ENCODE data around the gene CD101. TPM values are rescaled to one million over a fixed set of nuclear protein-coding genes. Genes with fewer than 3 reads are reported as not detected.
A peak's percentile ranks its signal among the peaks of the same experiment; 100 is the strongest.

Gene CD101
- total RNA-seq, 1 donor from 2014 or later: 0.53 TPM

- TF ChIP-seq CTCF (IDR thresholded peaks at IDR 0.05; ENCODE audit: insufficient read depth, low read length, severe bottlenecking): no peak
- no peaks in the 10 kb centered on the region for H3K27me3 ChIP-seq (ENCODE audit: control insufficient read depth, insufficient read depth, low read length)
- DNase-seq (ENCODE audit: low read depth) (no peak), FAIRE-seq (no peak)
- peaks cover 28% of the 10 kb centered on the region for H3K36me3 ChIP-seq (ENCODE audit: control insufficient read depth, insufficient read depth, low read length)
- no peak overlapping the region for H3K4me3 ChIP-seq (ENCODE audit: low read depth, low read length)
Observed at GRCh38 chr1:116958110-116958509, 43.5 kb upstream of the CD101 start.

- DNase-seq (ENCODE audit: low read depth): no peak
- Histone ChIP-seq H3K4me3 (ENCODE audit: low read depth, low read length) (no peak overlapping the region), H3K27me3 (ENCODE audit: control insufficient read depth, insufficient read depth, low read length) (no peaks in the 10 kb centered on the region), H3K36me3 (ENCODE audit: control insufficient read depth, insufficient read depth, low read length) (peaks cover 28% of the 10 kb centered on the region)
- peak; percentile 52 for FAIRE-seq
- no peak for TF ChIP-seq CTCF (IDR thresholded peaks at IDR 0.05; ENCODE audit: insufficient read depth, low read length, severe bottlenecking)
Observed at GRCh38 chr1:116958977-116959376, 42.6 kb upstream of the CD101 start.

GRCh38 chr1:116961606-116962005 is 40.0 kb upstream of the CD101 start:
- peaks cover 31% of the 10 kb centered on the region for H3K36me3 ChIP-seq (ENCODE audit: control insufficient read depth, insufficient read depth, low read length)
- no peak for TF ChIP-seq CTCF (IDR thresholded peaks at IDR 0.05; ENCODE audit: insufficient read depth, low read length, severe bottlenecking)
- no peak overlapping the region for H3K4me3 ChIP-seq (ENCODE audit: low read depth, low read length)
- FAIRE-seq (no peak), DNase-seq (ENCODE audit: low read depth) (no peak)
- no peaks in the 10 kb centered on the region for H3K27me3 ChIP-seq (ENCODE audit: control insufficient read depth, insufficient read depth, low read length)

GRCh38 chr1:116962987-116963639 is 38.4 kb upstream of the CD101 start:
- Histone ChIP-seq H3K4me3 (ENCODE audit: low read depth, low read length) (no peak overlapping the region), H3K36me3 (ENCODE audit: control insufficient read depth, insufficient read depth, low read length) (peaks cover 30% of the 10 kb centered on the region), H3K27me3 (ENCODE audit: control insufficient read depth, insufficient read depth, low read length) (no peaks in the 10 kb centered on the region)
- FAIRE-seq (no peak), DNase-seq (ENCODE audit: low read depth) (no peak)
- no peak for TF ChIP-seq CTCF (IDR thresholded peaks at IDR 0.05; ENCODE audit: insufficient read depth, low read length, severe bottlenecking)

- peaks cover 19% of the 10 kb centered on the region for H3K36me3 ChIP-seq (ENCODE audit: control insufficient read depth, insufficient read depth, low read length)
- H3K27me3 ChIP-seq (ENCODE audit: control insufficient read depth, insufficient read depth, low read length): no peaks in the 10 kb centered on the region
- no peak overlapping the region for H3K4me3 ChIP-seq (ENCODE audit: low read depth, low read length)
- TF ChIP-seq CTCF (IDR thresholded peaks at IDR 0.05; ENCODE audit: insufficient read depth, low read length, severe bottlenecking): no peak
- no peak for FAIRE-seq
- no peak for DNase-seq (ENCODE audit: low read depth)
Observed at GRCh38 chr1:116966791-116967190, 34.8 kb upstream of the CD101 start.

GRCh38 chr1:116968724-116969123 is 32.8 kb upstream of the CD101 start:
- no peak overlapping the region for H3K4me3 ChIP-seq (ENCODE audit: low read depth, low read length)
- no peak for TF ChIP-seq CTCF (IDR thresholded peaks at IDR 0.05; ENCODE audit: insufficient read depth, low read length, severe bottlenecking)
- H3K36me3 ChIP-seq (ENCODE audit: control insufficient read depth, insufficient read depth, low read length): peaks cover 11% of the 10 kb centered on the region
- H3K27me3 ChIP-seq (ENCODE audit: control insufficient read depth, insufficient read depth, low read length): no peaks in the 10 kb centered on the region
- FAIRE-seq (no peak), DNase-seq (ENCODE audit: low read depth) (no peak)

Measured in bronchial epithelial cell (primary cell).